Right ventricle myocardium inferior (tissue), 1 donor: ENCODE measurements around the gene OAF. TPM values are rescaled to one million over a fixed set of nuclear protein-coding genes. Genes with fewer than 3 reads are reported as not detected.
"Not testable (repeated sequence)": the region's sequence is repeated elsewhere in the genome, so short reads cannot be mapped to it uniquely, and the experiment has no call there.

Experiments used
- ATAC-seq: fragments of 200-7000 bp; cut with Tn5 transposase; one replicate; pipeline ENCODE4 v1.9.1; 2020; ENCODE audit warnings: mild to moderate bottlenecking, moderate library complexity
- DNase-seq: peaks from one replicate; pipeline ENCODE4 v3.0.0; 2021; ENCODE audit errors: missing footprints
- intact Hi-C: fragments of 100-400 bp; cut with DNase I; formaldehyde crosslinking; loops from one replicate; pipeline ENCODE4 v1.11.0; 2022
- total RNA-seq: library from RNA; stranded (reverse); fragmentation: NEBNext Ultra II Directional; extraction: Animal tissue kit (Norgen Biotek cat#: 25700); gene quantifications from one replicate; pipeline ENCODE4 v1.2.1, GENCODE V29; 2021
- donor health status: DM: no; HTN: yes; CAD: no; lungs with severe emphysema.

The OAF gene
- total RNA-seq, 1 donor from 2014 or later, result 34.5 TPM

GRCh38 chr11:120254788-120255518, 44.1 kb downstream of the OAF start:
- intact Hi-C loops, result no loop called here
- ATAC-seq, result no peak
- DNase-seq, result no peak

GRCh38 chr11:120255519-120255866, 44.7 kb downstream of the OAF start:
- ATAC-seq, result no peak
- DNase-seq, result no peak
- intact Hi-C loops, result no loop called here

DNA sequence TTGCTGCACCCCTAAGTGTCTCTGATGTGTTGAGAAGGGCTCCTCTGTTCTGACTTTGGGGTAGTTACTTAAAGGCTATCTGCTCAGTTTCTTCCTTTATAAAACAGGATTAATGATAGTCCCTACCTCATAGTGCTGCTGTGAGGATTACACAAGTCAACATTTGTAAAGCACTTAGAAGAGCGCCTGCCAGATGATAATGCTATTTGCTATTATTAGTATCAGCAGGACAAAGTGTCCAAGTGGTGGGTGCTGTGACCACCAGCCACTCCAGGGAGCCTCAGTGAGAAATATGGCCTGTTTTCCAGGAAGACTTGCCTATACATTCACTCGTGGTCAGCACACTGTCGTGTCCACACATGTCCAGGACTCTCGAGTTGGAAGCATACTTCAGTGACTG, 45.3 kb downstream of the OAF start:
- DNase-seq (no peak), ATAC-seq (peak; percentile 58)
- intact Hi-C loops, result no loop called here

GRCh38 chr11:120256779-120257178, 45.9 kb downstream of the OAF start:
- DNase-seq, result no peak
- intact Hi-C loops, result no loop called here
- ATAC-seq, result no peak

DNA sequence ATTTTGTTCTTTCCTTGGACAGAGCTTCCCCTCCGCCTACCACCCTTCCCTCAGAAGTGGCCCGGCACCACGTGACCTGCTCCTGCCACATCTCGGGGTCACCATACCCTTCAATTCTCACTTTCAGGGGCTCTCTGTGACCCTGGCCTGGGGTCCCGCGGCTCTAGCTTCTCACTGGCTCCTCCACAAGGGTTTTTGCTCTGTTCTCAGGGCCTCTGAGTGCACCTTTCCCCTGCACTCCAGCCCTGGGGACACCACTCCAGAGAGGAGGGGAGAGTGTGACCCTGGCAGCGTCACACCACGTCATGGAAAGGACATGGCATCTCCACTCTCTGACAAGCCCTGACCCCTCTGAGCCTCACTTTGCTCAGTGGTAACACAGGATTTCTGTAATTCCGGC, 46.5 kb downstream of the OAF start:
- intact Hi-C loops, result no loop called here
- ATAC-seq (no peak), DNase-seq (no peak)

DNA sequence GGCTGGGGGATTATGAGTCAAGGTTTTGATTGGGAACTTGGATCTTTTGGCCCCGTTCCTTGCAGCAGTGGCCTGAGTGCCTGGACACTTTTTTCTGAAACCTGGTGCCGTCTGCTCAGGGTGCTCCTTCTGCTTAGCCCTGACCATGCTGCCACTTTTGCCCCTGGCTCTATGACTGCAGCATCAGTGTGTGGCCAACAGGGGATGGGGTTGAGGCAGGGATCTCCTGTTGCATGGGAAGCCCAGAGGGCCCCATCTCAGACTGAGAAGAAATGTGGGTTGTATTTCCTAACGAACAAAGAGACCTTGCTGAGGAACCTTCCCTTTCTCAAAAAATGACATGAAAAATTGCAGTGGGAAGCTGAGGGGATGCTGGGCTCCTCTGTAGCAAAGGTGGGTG, 47.8 kb downstream of the OAF start:
- DNase-seq (no peak), ATAC-seq (no peak)
- intact Hi-C loops, result no loop called here

DNA sequence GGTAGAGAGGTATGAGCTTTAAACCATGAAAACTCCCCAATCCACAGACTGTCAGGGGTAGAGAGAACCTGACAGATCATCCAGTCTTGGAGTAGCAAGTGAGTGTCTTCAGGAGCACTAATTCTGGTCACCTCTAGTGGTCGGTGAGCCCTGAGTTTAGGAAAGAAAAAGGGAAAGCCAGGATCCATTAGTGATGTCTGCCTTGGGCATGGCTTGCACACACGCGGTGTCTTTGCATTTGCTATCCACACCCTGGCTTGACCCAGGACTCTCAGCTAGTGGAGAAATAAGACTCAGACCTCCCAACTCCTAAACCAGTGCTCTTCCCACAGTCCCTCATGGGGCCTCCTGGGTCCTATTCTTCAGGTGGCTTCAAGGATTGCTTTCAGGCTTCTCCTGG, 48.4 kb downstream of the OAF start:
- no peak for ATAC-seq
- no peak for DNase-seq
- intact Hi-C loops, result no loop called here

GRCh38 chr11:120259988-120260565, 49.2 kb downstream of the OAF start:
- ATAC-seq, result no peak
- intact Hi-C loops, result no loop called here
- no peak for DNase-seq

DNA sequence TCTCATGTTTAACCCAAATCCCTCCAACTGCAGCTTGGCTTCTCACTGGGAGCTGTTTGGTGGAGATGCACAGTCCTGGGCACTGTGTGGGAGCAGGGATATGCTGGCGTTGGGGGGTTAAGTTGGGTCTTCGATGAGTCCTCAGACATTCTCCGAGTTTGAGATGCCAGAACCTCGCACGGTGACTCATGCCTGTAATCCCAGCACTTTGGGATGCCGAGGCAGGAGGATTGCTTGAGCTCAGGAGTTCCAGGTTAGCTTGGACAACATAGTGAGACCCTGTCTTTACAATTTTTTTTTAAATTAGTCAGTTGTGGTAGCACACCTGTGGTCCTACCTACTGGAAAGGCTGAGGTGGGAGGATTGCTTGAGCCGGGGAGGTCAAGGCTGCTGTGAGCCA, 49.8 kb downstream of the OAF start:
- DNase-seq (no peak), ATAC-seq (no peak)
- intact Hi-C loops, result no loop called here

DNA sequence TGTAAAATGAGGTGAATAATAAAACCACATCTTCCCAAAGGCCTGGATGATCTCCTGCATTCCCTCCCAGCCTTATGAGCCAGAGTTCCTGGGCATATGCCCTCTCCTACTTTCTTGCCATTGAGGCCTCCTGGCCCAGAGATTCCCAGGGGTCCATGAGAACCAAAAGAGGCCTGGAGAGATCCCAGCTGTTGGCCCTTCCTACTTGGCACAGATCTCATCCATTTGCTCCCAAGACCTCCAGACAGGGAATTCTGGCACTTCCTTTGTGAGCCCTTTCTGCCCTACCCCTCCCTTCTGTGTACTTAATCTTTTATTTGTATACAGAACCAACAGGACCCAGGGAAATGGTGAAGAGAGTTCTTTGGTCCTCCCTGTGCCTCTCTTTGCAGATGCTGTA, 50.5 kb downstream of the OAF start:
- ATAC-seq, result no peak
- intact Hi-C loops, result no loop called here
- no peak for DNase-seq

- no peak for ATAC-seq
- no peak for DNase-seq
- intact Hi-C loops, result no loop called here
These were observed 51.1 kb downstream of the OAF start for GRCh38 chr11:120261931-120262330.

DNA sequence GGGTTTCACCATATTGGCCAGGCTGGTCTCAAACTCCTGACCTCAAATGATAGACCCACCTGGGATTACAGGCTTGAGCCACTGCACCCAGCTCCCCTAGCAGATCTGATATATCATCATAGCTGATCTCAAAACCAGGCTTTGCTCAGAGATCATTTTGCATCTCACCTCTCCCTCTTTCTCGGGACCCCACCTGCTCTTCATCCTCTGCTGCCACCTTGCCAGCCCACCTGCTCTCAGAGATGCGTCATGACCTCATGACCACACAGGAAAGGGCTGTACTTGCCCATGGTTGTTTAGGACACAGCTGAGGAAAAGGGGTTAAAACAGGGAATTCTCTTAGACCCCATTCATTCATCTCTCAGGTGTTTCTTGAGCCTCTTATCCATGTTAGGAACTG, 56.5 kb downstream of the OAF start:
- DNase-seq (no peak), ATAC-seq (no peak)
- intact Hi-C loops, result no loop called here

- no peak for ATAC-seq
- intact Hi-C loops, result no loop called here
- DNase-seq, result no peak
These were observed 57.9 kb downstream of the OAF start for GRCh38 chr11:120268686-120269085.

- intact Hi-C loops, result no loop called here
- ATAC-seq, result no peak
- no peak for DNase-seq
These were observed 59.6 kb downstream of the OAF start for GRCh38 chr11:120270386-120270785.

DNA sequence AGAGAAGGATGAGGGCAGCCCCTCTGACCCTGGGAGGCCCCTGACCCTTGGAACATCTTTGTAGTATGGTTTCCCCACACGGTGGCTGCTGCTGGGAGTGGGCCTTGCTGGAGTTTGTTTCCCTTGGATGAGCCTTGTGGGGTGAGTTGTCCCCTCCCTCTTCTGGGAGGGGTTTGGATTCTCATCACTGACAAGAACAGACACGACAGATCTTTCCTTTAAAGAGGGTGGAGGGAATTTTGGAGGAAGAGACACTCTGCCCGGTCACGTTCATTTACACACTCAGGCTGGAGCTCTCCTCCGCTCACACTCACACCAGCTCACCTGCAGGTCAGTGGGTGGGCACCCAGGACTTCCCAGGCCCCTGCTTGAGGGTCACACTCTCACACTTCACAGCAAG, 60.8 kb downstream of the OAF start:
- intact Hi-C loops, result no loop called here
- no peak for ATAC-seq
- no peak for DNase-seq

- ATAC-seq, result peak; percentile 5
- intact Hi-C loops, result no loop called here
- no peak for DNase-seq
These were observed 61.5 kb downstream of the OAF start for GRCh38 chr11:120272303-120272702.

GRCh38 chr11:120273432-120273831, 62.6 kb downstream of the OAF start:
- intact Hi-C loops, result no loop called here
- DNase-seq, result no peak
- no peak for ATAC-seq

GRCh38 chr11:120273956-120274355, 63.1 kb downstream of the OAF start:
- intact Hi-C loops, DNase-seq, ATAC-seq: not testable (repeated sequence)

GRCh38 chr11:120279502-120279901, 68.7 kb downstream of the OAF start:
- DNase-seq, result no peak
- intact Hi-C loops, result no loop called here
- no peak for ATAC-seq
